HL-60/S4 treated with phorbol 12-myristate 13-acetate at 8.2 ng/mL for 4 days and 3 days (cell line): ENCODE measurements around the gene ANAPC5.

ENCODE experiments used
- in situ Hi-C: fragments of 300-500 bp; cut with MboI; formaldehyde crosslinking; loops from 2 replicates; pipeline ENCODE4 v1.15.0; 2022; ENCODE audit warnings: low sequenced_read_pairs

The ANAPC5 gene

DNA sequence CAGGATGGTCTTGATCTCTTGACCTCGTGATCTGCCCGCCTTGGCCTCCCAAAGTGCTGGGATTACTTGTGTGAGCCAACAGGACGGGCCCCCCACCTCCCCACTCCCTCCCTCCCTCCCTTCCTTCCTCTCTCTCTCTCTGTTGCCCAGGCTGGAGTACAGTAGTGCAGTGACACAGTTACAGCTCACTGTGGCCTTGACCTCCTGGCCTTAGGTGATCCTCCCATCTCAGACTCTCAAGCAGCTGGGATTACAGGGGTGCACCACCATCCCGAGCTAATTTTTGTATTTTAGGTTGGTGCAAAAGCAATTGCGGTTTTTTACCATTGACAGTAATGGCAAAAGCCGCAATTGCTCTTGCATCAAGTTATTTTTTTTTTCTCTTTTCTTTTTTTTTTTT, 19.2 kb upstream of the ANAPC5 start:
- in situ Hi-C loops = no loop called here

DNA sequence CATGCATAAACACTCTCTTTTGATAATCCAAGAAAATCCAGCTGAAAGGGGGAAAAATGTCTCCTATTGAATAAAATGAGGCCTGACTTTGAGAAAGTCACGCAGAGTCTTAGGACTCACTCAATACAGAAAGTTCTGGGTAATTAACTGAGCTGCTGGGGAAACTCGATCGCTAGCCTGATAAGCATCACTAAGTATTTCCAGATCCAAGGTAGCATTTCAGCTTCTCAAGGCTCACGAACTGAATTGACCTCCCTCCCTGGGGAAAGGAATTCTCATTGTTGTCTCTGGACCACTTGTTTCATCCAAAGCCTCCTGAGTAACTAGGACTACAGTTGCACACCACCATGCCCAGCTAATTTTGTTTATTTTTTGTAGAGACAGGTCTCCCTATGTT, 13.8 kb upstream of the ANAPC5 start:
- in situ Hi-C loops = no loop called here

DNA sequence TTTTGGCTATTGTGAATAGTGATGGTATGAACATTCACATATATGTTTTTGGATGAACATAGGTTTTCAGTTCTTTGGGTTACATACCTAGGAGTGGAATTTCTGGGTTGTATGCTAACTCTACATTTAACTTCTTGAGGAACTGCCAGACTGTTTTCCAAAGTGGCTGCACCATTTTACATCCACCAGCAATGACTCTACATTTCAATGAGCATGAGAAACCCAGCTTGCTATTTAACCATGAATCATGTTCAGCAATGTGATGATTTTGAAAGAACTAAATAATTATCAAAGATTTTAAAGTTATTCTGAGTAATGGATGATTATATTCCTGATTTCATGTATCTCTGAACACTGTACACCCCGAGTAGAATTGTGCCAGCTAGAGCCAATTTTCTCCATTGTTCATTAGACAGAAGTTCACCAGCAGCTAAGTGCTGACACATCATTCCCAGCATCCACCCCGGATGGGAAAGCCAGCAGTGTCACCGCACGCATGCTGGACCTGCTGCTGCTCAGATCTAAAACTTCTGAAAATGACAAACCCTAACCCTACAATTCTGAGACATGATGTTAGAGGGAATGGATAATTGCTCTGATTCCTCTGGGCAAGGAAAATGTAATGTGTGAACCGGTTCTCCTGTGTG, 13.3 kb upstream of the ANAPC5 start:
- in situ Hi-C loops = no loop called here

DNA sequence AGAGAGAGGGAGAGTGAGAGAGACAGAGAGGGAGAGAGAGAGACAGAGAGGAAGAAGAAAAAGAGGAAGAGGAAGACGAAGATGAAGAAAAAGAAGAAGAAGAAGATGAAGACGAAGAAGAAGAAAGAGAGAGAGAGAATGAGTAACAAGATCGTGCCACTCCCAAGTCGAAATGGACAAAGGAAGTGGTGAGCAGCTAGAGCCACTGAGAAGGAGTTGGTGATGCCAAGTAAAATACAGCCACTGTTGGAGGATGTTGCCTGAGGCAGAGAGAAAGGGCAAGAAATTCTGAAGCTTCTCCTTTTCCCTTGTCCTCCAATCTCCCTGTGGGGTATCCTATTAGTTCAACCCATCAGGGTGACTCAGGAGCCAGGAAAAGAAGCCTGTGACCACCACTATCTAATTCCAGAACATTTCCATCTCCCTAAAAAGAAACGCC, 12.5 kb upstream of the ANAPC5 start:
- in situ Hi-C loops = no loop called here

DNA sequence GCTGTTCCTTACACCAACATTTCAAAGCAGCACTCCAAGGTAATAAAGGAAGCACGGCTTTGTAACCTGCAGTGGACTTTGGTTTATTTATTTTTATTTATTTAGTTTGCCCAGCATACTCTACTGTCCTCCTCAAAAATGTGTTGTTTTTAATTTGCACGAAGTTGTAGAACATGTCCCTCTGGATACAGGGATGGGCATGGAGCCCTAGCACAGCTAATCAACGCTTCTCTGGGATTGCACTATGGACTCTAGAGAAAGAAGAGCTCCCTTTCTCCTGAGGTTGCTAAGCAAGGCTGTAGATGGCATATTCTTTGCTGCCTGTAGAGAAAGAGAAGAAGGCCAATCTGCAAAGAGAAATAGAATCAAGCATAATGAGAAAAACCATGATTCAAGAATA, 5.9 kb upstream of the ANAPC5 start:
- in situ Hi-C loops = no loop called here

DNA sequence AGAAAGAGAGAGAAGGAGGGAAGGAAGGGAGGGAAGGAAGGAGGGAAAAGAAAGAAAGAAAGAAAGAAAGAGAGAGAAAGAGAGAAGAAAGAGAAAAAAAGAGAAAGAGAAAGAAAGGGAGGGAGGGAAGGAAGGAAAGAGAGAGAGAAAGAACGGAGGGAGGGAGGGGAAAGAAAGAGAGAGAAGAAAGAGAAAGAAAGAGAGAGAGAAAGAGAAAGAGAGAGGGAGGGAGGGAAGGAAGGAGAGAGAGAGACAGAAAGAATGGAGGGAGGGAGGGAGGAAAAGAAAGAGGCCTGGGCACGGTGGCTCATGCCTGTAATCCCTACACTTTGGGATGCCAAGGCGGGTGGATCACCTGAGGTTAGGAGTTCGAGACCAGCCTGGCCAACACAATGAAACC, 5.1 kb upstream of the ANAPC5 start:
- in situ Hi-C loops = no loop called here

DNA sequence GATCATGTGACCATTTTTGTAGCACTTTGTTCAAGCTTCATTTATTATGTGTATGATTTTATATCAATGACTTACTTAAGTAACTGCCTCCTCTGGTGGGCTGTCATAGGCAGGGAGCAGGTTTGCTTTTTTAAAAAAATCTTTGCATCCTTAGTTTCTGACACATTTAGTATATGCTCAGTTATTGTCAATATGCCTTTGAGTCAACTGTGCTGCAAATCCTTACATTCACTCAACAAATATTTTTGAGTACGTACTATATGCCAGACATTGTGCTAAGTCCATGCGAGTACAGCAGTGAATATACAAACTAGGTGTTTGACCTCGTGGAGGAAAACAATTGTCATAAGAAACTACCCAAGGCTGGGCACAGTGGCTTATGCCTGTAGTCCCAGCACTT, 4.4 kb upstream of the ANAPC5 start:
- in situ Hi-C loops = no loop called here

DNA sequence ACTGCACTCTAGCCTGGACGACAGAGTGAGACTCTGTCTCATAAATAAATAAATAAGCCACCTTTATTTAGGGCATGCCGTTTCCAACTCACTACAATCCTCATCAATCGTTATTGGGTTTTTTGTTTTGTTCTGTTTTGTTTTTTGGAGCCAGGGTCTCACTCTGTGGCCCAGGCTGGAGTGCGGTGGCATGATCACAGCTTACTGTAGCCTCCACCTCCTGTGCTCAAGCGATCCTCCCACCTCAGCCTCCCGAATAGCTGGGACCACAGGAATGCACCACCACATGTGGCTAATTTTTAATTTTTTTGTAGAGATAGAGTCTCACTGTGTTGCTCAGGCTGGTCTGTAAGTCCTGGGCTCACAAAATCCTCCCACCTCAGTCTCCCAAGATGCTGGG, 3.6 kb upstream of the ANAPC5 start:
- in situ Hi-C loops = no loop called here

DNA sequence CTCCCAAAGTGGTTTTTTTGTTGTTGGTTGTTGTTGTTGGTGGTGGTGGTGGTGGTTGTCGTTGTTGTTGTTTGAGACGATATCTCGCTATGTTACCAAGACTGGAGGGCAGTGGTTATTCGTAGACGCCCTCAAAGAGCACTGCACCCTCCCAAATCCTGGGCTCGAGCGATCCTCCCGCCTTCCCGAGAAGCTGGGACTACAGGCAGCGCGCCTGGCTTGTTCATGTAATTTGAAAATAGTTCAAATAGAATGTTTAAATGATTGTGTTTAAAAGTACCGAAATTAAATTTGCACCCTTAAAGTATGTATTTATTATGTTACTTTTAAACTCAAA, 439 bp upstream of the ANAPC5 start:
- in situ Hi-C loops = no loop called here

DNA sequence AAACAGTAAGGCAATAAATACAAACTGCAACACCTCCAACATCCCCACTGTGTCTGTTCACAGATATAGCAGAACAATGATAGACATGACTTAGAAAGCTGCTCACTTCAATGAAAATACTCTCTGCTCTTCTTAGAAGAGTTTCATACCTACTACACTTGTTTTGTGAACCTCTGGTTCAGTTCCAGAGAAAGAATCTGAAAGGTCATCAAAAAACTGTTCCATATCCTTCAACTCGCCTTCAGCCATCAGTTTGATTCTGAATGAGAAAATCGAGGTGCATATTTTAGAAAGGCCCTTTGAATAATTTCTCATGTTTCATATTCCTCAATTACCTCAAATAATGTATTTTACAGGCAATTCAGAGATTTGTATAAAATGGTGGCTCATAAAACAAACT, 5.5 kb downstream of the ANAPC5 start:
- in situ Hi-C loops = no loop called here

DNA sequence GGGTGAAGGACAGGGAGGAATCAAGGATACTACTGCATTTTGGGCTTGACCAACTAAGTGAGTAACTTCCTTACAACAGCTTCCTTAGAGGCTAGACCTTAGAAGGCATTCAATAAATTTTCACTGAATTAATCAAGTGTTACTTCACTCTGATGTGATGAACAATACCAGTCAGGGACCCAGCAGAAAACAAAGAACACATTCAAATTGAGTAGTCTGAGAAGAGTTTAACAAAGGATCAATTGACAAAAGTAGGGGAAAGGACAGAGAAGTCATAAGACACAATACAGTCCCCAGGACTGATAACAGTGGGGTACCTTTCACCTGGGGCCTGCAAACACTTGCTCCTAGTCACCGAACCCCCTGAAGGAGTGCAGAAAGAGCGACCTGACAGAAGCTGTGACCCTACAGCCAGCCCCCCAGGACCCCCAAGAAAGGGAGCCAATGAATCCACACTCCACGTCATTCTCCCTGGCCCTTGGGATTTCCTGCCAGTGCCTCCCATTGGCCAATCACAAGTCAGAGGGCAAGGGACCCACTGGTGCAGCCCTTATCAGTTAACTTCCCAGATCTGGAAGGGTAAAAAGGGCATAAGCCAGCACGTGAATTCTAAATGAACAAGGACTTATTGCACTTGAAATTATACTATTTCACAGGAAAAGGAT, 6.9 kb downstream of the ANAPC5 start:
- in situ Hi-C loops = no loop called here

DNA sequence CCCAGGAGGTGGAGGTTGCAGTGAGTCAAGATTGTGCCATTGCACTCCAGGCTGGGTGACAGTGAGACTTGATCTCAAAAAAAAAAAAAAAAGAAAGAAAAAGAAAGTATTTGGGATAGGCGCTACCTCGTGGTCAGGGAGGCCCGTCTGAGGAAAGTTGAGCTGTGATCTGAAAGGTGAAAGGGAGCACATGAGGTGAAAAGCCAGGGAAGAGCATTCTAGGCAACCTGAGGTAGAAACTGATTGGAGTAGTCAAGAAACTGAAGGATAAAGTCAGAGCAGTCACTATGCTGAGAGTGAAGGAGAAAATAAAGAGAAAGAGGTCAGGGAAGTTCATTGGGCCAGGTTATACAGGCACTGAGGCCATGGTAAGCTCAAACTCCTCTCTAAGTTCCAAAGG, 7.7 kb downstream of the ANAPC5 start:
- in situ Hi-C loops = no loop called here

DNA sequence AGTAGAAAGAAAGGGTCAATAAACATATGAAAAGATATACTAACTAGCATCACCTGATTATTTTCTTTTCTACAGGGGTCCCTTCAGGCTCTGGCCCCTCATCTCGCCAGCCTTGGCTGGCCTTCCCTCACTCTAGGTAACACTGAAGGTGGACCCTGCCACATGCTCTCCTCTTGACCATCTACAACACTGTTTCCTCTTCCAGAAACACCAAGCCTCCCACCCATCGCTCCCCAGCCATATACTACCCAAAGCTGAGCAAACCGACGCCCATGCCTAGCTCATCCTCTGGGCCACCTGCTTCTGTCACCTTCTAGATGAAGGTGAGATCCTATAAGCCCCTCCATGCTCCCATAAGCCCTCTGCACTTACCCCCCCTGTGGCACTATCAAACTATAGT, 14.8 kb downstream of the ANAPC5 start:
- in situ Hi-C loops = no loop called here

DNA sequence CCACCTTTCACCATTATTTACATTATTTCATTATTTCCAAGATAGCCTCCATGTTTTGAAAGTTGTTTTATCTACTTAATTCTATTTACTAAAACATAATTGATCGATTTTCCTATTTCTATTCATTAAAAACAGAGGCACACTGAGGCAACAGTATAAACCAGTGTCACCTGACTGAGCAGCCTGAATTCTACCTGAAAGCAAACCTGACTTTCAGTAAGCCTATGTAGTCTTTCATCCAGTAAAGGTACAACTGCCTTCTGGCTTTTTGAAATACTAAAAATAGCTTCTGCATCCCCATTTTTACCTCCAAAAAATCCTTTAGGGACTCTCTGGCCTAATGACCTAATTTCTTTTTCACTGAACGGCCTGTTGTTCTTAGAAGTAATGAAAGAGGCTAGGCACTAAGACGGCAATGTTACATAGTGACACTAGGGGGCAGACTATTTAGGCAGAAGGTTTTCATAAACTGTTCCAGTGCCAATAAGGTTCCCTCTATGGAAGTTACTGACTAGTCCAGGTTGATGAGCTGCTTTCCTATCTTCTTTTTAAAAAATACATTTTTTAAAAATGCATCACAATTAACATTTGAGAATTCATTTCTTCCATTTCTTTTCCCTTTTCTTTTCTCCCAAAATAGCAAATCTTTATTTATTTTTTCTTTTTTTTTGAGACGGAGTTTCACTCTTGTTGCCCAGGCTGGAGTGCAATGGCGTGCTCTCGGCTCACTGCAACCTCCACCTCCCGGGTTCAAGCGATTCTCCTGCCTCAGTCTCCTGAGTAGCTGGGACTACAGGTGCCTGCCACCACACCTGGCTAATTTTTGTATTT, 17.5 kb downstream of the ANAPC5 start:
- in situ Hi-C loops = no loop called here

DNA sequence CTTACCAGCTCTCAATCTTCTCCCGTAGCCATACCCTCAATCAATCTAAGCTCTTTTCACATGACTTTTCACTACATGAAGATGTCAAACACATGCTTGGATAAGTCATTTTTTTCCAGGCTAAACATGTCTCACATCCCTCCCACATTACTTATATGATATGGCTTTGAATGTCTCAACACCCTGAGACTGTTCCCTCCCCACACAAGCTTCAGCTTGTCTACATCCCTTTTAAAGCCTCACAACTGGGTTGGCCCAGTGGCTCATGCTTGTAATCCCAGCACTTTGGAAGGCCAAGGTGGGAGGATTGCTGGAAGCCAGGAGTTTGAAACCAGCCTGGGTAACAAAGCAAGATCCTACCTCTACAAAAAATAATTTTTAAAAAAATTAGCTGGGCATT, 18.5 kb downstream of the ANAPC5 start:
- in situ Hi-C loops = no loop called here

DNA sequence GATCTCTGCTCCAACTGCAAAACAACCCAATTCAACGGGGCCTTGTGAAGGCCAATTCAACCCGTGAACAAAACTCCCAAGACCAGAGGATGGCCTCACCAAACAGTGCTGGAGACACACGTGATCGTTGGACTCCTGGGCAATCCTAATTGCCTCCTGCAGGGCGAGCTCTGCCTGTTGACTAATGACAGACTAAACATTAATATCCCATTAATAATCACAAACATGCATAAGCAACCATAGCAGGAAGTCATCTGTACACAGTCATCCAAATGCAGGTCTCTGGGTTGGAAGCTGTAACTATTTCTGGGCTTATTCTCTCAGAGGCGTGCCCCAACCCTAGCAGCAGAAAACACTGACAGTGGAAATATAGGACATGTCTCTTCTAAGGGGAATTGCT, 21.0 kb downstream of the ANAPC5 start:
- in situ Hi-C loops = no loop called here

DNA sequence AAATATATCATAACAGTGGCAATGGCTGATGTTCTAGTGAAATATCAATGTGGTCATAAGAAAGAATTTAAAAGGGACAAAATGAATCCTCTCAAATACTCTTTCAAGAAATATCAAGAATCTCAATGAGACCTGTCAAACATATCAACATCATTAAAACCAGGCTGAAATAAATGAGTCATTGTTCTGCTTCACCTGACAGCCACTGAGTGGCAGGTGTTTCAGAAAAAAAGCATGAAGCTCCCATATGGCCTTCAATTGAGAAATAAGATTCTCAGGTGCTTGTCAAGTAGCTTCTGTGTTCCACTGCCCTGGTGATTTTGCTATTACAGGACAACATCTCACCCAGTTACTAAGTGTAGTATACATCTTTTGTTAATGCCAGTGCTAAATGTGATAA, 21.5 kb downstream of the ANAPC5 start:
- in situ Hi-C loops = no loop called here

DNA sequence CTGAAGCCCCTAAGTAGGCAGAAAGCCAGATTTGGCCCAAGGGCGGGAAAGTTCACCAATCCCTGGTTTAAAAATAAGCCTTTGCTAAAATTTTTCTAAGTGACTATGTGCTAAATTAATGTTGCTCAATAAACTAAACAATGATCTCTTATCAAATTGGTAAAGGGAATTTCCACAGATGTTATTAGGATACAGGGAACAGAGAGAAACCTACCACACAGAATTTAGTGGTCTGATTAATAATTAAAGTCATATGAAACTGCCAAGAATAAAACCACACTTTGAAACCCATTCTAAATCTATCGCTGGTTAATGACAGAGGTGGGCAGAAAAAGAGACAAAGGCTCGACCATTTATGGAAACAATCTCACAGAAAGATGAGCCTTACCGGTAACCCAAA, 22.0 kb downstream of the ANAPC5 start:
- in situ Hi-C loops = no loop called here

DNA sequence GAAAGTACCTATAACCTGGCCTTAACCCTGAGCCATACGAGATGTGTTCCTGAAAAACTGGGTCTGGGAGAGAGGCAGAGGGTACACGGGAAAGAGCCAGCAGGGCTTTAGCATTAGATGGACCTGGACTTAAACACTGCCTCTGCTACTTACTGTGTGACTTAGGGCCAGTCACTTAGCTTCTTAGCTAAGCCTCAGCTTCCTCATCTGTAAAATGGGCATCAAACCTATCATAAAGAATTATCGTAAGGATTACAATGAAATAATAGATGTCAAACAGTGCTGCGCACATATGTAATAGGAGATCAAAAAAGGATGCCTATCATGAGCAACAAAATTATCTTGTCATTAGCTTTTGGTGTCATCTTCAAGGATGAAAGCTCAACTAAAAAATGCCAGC, 23.6 kb downstream of the ANAPC5 start:
- in situ Hi-C loops = no loop called here

DNA sequence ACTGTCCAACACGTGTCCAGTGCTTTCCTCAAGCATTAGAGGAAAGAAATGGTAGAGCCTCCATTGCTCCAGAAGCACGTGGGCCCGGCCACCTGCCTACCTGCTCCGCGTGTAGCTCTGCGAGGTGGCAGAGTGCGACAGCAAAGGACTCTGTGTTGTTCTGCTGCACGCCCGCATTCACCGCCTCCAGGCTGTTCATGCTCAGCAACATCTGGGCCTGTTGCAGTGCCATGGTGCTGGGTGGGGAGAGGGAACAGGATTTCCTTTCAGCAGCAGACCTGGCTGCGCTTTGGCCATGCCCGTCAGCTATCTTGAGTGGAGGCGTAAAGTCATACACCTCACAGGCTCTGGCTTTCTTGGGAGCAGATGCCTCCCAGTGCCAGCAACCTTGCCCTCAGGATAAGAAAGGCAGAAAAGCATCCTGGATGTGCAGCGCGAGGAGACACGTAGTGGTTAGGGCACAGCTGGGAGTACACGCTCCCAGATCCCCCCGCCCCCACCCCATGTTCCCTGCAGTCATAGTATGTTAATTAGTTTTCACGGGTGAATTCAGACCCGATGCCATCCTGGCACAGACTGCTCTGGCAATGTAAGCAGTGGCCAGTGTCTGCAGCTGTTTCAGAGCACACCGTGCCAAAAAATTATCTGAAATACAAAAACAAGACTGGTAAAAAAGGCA, 25.1 kb downstream of the ANAPC5 start:
- in situ Hi-C loops = no loop called here

DNA sequence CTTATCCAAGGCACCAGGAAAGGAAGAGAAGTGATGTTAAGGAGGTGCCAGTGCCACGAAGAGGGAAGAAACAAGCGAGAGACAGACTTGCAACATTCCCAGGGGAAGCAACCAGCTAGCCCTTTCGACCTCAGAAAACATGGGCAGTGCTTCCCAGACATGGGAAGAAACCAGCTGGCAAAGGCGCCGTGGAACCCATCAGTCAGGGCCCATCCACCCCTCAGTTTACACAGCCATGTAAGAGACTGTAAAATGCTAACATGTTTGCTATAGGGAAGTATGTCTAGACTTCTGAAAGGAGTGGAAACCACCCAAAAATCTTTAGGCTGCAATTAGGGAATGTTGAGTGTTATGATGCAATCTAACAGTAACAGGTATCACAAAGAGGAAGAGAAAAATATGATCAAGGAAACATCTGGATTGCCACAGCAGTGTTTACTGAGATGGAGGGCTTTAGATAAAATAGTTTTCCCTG, 26.3 kb downstream of the ANAPC5 start:
- in situ Hi-C loops = no loop called here

DNA sequence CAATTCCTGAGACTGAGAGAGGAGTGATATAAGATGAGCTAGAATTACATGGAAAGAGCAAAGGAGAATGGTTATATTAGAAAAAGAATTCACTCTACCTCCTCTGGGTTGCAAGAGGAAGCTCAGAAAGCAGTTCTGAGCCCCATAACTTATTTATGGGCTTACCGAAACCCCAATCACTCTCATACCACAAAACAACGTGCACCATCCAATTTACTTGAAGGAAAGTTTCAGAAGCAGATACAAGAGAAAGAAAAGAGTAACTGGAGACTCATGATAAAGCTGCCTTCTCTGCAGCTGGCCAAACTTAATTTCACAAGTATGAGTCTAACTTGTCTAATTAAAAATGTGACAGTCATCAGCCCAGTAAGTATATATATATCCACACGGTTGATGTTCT, 28.3 kb downstream of the ANAPC5 start:
- in situ Hi-C loops = no loop called here
